Endothelial cell (in vitro differentiated cells): ENCODE results near the gene PLCD3. TPM values are rescaled to one million over a fixed set of nuclear protein-coding genes. Genes with fewer than 3 reads are reported as not detected.

Experiments
- DNase-seq: peaks from one replicate; pipeline ENCODE4 v3.0.0; 2021; ENCODE audit warnings: low spot score
- H3K27ac Mint-ChIP-seq: one replicate; pipeline ENCODE4 v1.8.0; 2021; ENCODE audit warnings: mixed read lengths, inconsistent platforms; ENCODE audit not compliant: unreplicated experiment
- H3K27me3 Mint-ChIP-seq: one replicate; pipeline ENCODE4 v1.8.0; 2021; ENCODE audit warnings: mild to moderate bottlenecking, moderate library complexity, mixed read lengths, inconsistent platforms; ENCODE audit not compliant: unreplicated experiment
- H3K36me3 Mint-ChIP-seq: one replicate; pipeline ENCODE4 v1.8.0; 2021; ENCODE audit warnings: mild to moderate bottlenecking, low read depth, mixed read lengths, inconsistent platforms; ENCODE audit not compliant: unreplicated experiment
- H3K4me1 Mint-ChIP-seq: one replicate; pipeline ENCODE4 v1.8.0; 2021; ENCODE audit warnings: mild to moderate bottlenecking, mixed read lengths, inconsistent platforms; ENCODE audit not compliant: unreplicated experiment
- H3K4me3 Mint-ChIP-seq: one replicate; pipeline ENCODE4 v1.8.0; 2021; ENCODE audit warnings: mild to moderate bottlenecking, mixed read lengths, inconsistent platforms; ENCODE audit not compliant: unreplicated experiment
- H3K9me3 Mint-ChIP-seq: one replicate; pipeline ENCODE4 v1.8.0; 2021; ENCODE audit warnings: mixed read lengths, inconsistent platforms; ENCODE audit not compliant: unreplicated experiment
- total RNA-seq: library from RNA; stranded (reverse); fragmentation: NEBNext Ultra II Directional; extraction: Animal tissue kit (Norgen Biotek cat#: 25700); gene quantifications from one replicate; pipeline ENCODE4 v1.2.1, GENCODE V29; 2021; ENCODE audit not compliant: unreplicated experiment
- TF ChIP-seq, protein P1 (sequence below): fragments of 200-600 bp; sonication (generic); IDR thresholded peaks from one replicate; pipeline ENCODE4 v1.5.0; 2021; ENCODE audit warnings: antibody characterized with exemption; ENCODE audit not compliant: unreplicated experiment

PLCD3 gene
- total RNA-seq, 1 donor from 2014 or later: 9.7 TPM

DNA sequence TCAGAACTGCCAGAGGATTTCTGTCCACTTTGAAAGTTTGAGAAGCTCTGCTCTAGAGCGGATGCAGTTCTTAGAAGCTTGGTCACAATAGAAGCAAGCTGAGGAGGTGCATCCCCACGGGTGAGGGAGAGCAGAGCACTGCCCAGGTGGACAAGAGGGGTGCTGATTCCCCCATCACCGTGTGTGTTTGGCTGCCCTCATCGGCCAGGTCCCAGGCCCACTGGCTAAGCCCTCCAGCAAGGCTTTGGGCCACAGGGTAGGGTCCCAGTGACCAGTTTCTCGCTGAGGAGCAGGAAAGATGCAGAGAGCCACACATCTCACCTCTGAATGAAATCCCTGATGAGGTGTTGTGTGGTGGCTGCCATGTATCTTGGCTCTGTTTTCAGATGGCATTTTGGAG lies 44.3 kb downstream of the PLCD3 start:
- H3K27me3 Mint-ChIP-seq: no peaks in the 10 kb centered on the region
- no peak overlapping the region for H3K27ac Mint-ChIP-seq
- no peak overlapping the region for H3K4me3 Mint-ChIP-seq
- TF ChIP-seq, protein P1, sequence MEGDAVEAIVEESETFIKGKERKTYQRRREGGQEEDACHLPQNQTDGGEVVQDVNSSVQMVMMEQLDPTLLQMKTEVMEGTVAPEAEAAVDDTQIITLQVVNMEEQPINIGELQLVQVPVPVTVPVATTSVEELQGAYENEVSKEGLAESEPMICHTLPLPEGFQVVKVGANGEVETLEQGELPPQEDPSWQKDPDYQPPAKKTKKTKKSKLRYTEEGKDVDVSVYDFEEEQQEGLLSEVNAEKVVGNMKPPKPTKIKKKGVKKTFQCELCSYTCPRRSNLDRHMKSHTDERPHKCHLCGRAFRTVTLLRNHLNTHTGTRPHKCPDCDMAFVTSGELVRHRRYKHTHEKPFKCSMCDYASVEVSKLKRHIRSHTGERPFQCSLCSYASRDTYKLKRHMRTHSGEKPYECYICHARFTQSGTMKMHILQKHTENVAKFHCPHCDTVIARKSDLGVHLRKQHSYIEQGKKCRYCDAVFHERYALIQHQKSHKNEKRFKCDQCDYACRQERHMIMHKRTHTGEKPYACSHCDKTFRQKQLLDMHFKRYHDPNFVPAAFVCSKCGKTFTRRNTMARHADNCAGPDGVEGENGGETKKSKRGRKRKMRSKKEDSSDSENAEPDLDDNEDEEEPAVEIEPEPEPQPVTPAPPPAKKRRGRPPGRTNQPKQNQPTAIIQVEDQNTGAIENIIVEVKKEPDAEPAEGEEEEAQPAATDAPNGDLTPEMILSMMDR: no peak
- H3K36me3 Mint-ChIP-seq: peaks cover 25% of the 10 kb centered on the region
- DNase-seq: no peak
- H3K9me3 Mint-ChIP-seq: no peaks in the 10 kb centered on the region
- H3K4me1 Mint-ChIP-seq: no peaks in the 10 kb centered on the region

DNA sequence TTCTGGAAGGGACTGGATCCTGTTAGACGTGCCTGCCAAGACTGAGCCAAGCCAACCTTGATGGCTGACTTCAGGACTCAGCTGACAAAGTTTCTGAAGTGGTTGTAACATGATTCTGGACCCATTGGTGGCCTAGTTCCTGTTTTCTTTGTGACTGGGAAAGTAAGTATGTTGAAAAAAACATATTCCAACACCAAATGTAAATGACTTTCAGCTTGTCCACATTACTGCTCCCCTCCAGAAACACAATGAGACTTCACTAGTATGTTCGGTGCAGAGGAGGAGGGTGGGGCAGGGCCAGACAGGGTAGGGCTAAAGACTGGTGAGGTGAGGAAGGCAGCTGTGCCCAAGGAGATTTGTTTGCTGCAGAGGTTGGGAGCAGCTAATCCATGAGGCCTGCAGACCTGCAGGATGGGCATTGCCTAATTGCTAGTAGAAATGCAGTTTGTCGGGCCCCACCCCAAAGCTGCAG lies 44.8 kb downstream of the PLCD3 start:
- Mint-ChIP-seq H3K27ac (no peak overlapping the region), H3K4me3 (no peak overlapping the region), H3K4me1 (no peaks in the 10 kb centered on the region), H3K27me3 (no peaks in the 10 kb centered on the region), H3K36me3 (peaks cover 22% of the 10 kb centered on the region), H3K9me3 (no peaks in the 10 kb centered on the region)
- TF ChIP-seq, protein P1: no peak
- DNase-seq: no peak

DNA sequence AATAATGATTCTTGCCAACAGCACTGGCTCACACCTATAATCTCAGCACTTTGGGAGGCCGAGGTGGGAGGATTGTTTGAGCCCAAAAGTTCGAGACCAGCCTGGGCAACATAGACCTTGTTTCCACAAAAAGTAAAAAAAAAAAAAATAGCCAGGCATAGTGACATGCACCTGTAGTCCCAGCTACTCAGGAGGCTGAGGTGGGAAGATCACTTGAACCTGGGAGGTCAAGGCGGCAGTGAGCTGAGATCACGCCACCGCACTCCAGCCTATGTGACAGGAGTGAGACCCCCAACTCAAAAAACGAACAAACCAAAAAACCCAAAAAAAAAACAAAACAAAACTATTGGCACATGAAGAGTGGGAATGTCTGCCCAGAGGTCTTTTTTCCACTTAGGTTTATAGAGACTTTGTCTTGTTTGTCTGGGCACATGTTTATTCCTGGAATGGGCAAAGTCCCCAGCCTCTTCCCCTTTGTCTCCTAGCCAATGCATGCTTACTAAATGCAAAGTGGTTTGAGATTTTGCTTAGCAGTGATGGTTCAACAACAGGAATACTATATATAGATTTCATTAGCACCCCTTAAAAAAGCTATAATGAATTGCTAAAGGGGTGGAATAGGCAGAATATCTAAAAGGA lies 45.3 kb downstream of the PLCD3 start:
- no peak for DNase-seq
- H3K27ac Mint-ChIP-seq: no peak overlapping the region
- peaks cover 19% of the 10 kb centered on the region for H3K36me3 Mint-ChIP-seq
- H3K4me1 Mint-ChIP-seq: no peaks in the 10 kb centered on the region
- no peaks in the 10 kb centered on the region for H3K9me3 Mint-ChIP-seq
- H3K27me3 Mint-ChIP-seq: no peaks in the 10 kb centered on the region
- H3K4me3 Mint-ChIP-seq: no peak overlapping the region
- TF ChIP-seq, protein P1: no peak

DNA sequence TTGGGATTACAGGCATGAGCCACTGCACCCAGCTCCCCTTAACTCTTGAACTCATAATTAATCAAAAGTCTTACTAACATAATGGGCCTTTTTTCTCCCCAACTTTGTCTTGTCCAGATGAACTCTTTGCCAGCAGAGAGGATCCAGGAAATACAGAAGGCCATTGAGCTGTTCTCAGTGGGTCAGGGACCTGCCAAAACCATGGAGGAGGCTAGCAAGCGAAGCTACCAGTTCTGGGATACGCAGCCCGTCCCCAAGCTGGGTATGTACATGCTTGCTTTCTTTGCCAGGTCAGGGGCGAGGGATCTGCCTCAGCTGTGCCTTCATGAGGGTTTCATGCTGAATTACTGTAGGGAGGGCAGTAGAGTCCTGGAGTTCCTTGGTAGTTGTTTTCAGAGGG lies 45.9 kb downstream of the PLCD3 start:
- Mint-ChIP-seq H3K36me3 (peaks cover 19% of the 10 kb centered on the region), H3K27ac (no peak overlapping the region)
- TF ChIP-seq, protein P1: no peak

DNA sequence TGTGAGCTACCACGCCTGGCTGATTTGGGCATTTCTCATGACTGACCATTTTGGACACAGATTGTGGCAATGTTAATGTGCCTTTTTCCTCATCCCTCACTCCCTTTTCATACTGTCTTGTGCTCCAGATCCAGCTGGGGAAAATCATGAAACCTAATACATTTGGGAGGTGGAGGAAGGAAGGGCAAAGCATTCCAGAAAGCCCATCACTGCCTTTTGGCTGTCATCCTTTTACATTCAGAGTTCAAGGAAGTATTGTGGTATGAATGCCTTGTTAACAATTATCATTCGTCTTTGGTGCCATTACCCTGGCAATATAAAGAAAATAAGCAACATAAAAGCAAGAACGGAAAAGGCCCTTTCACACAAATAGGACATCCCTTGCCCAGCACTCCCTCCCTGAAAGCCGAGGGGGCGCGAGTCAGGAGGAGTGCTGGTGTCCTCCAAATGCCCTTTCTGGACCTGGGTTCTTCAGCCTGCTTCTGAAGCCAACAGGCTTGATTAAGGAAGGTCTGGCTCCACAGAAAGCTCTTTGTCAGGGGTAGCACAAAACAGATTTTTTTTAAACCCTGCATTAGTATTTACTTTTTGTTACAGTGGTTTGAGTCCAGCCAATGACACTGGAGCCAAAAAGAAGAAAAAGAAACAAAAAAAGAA lies 51.1 kb downstream of the PLCD3 start:
- DNase-seq: no peak
- TF ChIP-seq, protein P1: no peak
- Mint-ChIP-seq H3K9me3 (no peaks in the 10 kb centered on the region), H3K36me3 (peaks cover 6% of the 10 kb centered on the region), H3K27me3 (no peaks in the 10 kb centered on the region), H3K4me3 (no peak overlapping the region), H3K27ac (no peak overlapping the region), H3K4me1 (peaks cover 12% of the 10 kb centered on the region)

More for the DNA sequence above, 45.9 kb downstream of the PLCD3 start:
- no peaks in the 10 kb centered on the region for H3K4me1 Mint-ChIP-seq
- DNase-seq: no peak
- no peaks in the 10 kb centered on the region for H3K9me3 Mint-ChIP-seq
- no peak overlapping the region for H3K4me3 Mint-ChIP-seq
- H3K27me3 Mint-ChIP-seq: no peaks in the 10 kb centered on the region
